Gastrocnemius medialis (tissue), 4 donors: Measurements from ENCODE around the gene ZNF627. TPM values are rescaled to one million over a fixed set of nuclear protein-coding genes. Genes with fewer than 3 reads are reported as not detected.

ENCODE experiments used
- ATAC-seq, 2 donors: fragments of 150-250 bp; one replicate each; pipeline ENCODE4 v1.9.1; 2016
- DNase-seq, 2 donors: peaks; one replicate each; pipeline ENCODE4 v3.0.0-alpha.2; 2019
- H3K27ac ChIP-seq, 4 donors: fragments of 200-600 bp; sonication (generic); 1 replicate in 1 of 4; 2 replicates in 3 of 4; pipeline ENCODE4 v1.5.1; 2016 to 2018; ENCODE audit warnings: mild to moderate bottlenecking in 2 of 4, moderate library complexity in 1 of 4
- H3K27me3 ChIP-seq, 3 donors: fragments of 200-600 bp; sonication (generic) in 2 of 3; 1 replicate in 1 of 3; 2 replicates in 2 of 3; pipeline versions ENCODE4 v1.5.1 to v1.6.0; 2016 to 2019; ENCODE audit warnings: mild to moderate bottlenecking in 1 of 3, moderate library complexity in 1 of 3
- H3K36me3 ChIP-seq, 2 donors: fragments of 200-600 bp; sonication (generic) in 1 of 2; one replicate each; pipeline ENCODE4 v1.5.1; 2017 to 2018
- H3K4me1 ChIP-seq, 2 donors: fragments of 200-600 bp; sonication (generic) in 1 of 2; one replicate each; pipeline ENCODE4 v1.5.1; 2016 to 2017; ENCODE audit warnings: mild to moderate bottlenecking in 2 of 2
- H3K4me3 ChIP-seq, 4 donors: fragments of 200-600 bp; sonication (generic) in 3 of 4; 1 replicate in 1 of 4; 2 replicates in 3 of 4; pipeline ENCODE4 v1.5.1; 2016 to 2019; ENCODE audit warnings: mild to moderate bottlenecking in 2 of 4
- H3K9me3 ChIP-seq, 3 donors: fragments of 200-600 bp; sonication (generic) in 2 of 3; 1 replicate in 1 of 3; 2 replicates in 2 of 3; pipeline ENCODE4 v1.5.1; 2016 to 2019
- CTCF ChIP-seq, 5 experiments: fragments of 450-650 bp in 3 of 5; fragments of 200-600 bp in 2 of 5; sonication (generic) in 2 of 5; IDR thresholded peaks in 4 of 5; conservative IDR thresholded peaks in 1 of 5; 1 replicate in 4 of 5; 2 replicates in 1 of 5; pipeline ENCODE4 v1.5.1; 2016 to 2019; ENCODE audit warnings: antibody characterized with exemption in 5 of 5, mild to moderate bottlenecking in 3 of 5, moderate library complexity in 3 of 5
- POLR2A ChIP-seq, 2 donors: fragments of 450-650 bp; IDR thresholded peaks; one replicate each; pipeline ENCODE4 v1.6.1; 2017; ENCODE audit warnings: antibody characterized with exemption in 2 of 2, mild to moderate bottlenecking in 2 of 2, moderate library complexity in 2 of 2
- in situ Hi-C, 4 donors: fragments of 200-750 bp; cut with MboI; loops; one replicate each; pipeline versions ENCODE4 v1.15.0 to v1.8.0; 2017; ENCODE audit warnings: low sequenced_read_pairs in 4 of 4
- intact Hi-C: fragments of 100-400 bp; cut with DNase I; formaldehyde crosslinking; loops from one replicate; pipeline ENCODE4 v1.15.1; 2023; ENCODE audit warnings: low total_unique reads
- total RNA-seq, 4 donors: library from RNA; depleted of rRNA; stranded (reverse); fragments of >200 nt; gene quantifications; one replicate each; pipeline versions ENCODE4 v1.1.0 to v1.2.3, GENCODE V29; 2016

The ZNF627 gene
- total RNA-seq, 4 donors from 2014 or later = 2.3 to 4.5 (median 3.7) TPM

- in situ Hi-C loops (no loop called here), intact Hi-C loops (no loop called here)
- Histone ChIP-seq H3K27me3 (peaks cover 0 to 12% (median 3%) of the 10 kb centered on the region in 3 donors), H3K27ac (no peak overlapping the region), H3K36me3 (no peaks in the 10 kb centered on the region), H3K4me3 (peak overlapping the region; percentile 46 to 79 (median 60)), H3K4me1 (peaks cover 0 to 5% of the 10 kb centered on the region in 2 donors), H3K9me3 (no peaks in the 10 kb centered on the region)
- ATAC-seq (peak; percentile 86 to 95), DNase-seq (peak; percentile 72 to 82)
- no peak for TF ChIP-seq CTCF (IDR thresholded peaks at IDR 0.05 in 4 of 5, conservative IDR thresholded peaks at IDR 0.05 in 1 of 5)
- no peak for TF ChIP-seq POLR2A (IDR thresholded peaks at IDR 0.05)
Observed at GRCh38 chr19:11639602-11640471, 42.6 kb downstream of the ZNF627 start.

DNA sequence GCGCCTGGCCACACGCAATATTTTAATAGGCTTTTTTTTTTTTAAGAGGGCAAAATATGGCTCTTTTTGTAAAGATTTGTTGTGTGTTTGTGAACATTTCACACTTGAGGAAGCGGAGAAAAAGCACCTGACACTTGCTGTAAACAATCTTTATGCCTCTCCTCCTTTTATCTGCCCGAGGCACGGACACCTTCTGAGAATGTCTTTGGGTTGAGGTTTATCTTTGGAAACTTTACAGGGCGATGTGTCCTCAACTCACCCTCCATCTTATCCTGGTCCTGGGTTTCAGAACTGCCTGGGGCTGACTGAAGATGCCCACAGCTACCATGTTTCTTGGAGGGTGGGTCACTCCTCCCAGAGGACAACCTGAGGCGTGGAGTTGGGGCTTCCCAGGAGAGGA lies 44.0 kb downstream of the ZNF627 start:
- intact Hi-C loops (no loop called here), in situ Hi-C loops (no loop called here)
- H3K4me1 ChIP-seq = peaks cover 0 to 5% of the 10 kb centered on the region in 2 donors
- ATAC-seq (no peak), DNase-seq (no peak)
- H3K9me3 ChIP-seq = no peaks in the 10 kb centered on the region
- no peak for TF ChIP-seq CTCF (IDR thresholded peaks at IDR 0.05 in 4 of 5, conservative IDR thresholded peaks at IDR 0.05 in 1 of 5)
- TF ChIP-seq POLR2A (IDR thresholded peaks at IDR 0.05) = no peak
- peaks cover 0 to 12% (median 3%) of the 10 kb centered on the region in 3 donors for H3K27me3 ChIP-seq
- no peak overlapping the region for H3K4me3 ChIP-seq
- H3K36me3 ChIP-seq = no peaks in the 10 kb centered on the region
- no peak overlapping the region for H3K27ac ChIP-seq

GRCh38 chr19:11642902-11643301 lies 45.6 kb downstream of the ZNF627 start:
- no peak for DNase-seq
- Histone ChIP-seq H3K27ac (no peak overlapping the region), H3K9me3 (no peaks in the 10 kb centered on the region), H3K27me3 (peaks cover 0 to 12% (median 3%) of the 10 kb centered on the region in 3 donors), H3K36me3 (no peaks in the 10 kb centered on the region), H3K4me1 (peaks cover 0 to 5% of the 10 kb centered on the region in 2 donors), H3K4me3 (no peak overlapping the region)
- in situ Hi-C loops (no loop called here), intact Hi-C loops (no loop called here)
- TF ChIP-seq POLR2A (IDR thresholded peaks at IDR 0.05) (no peak), CTCF (IDR thresholded peaks at IDR 0.05 in 4 of 5, conservative IDR thresholded peaks at IDR 0.05 in 1 of 5) (no peak)
- ATAC-seq = no peak

GRCh38 chr19:11649941-11650340 lies 52.7 kb downstream of the ZNF627 start:
- ATAC-seq = no peak
- TF ChIP-seq POLR2A (IDR thresholded peaks at IDR 0.05) (no peak), CTCF (IDR thresholded peaks at IDR 0.05 in 4 of 5, conservative IDR thresholded peaks at IDR 0.05 in 1 of 5) (no peak)
- no peaks in the 10 kb centered on the region for H3K36me3 ChIP-seq
- no peaks in the 10 kb centered on the region for H3K4me1 ChIP-seq
- intact Hi-C loops (no loop called here), in situ Hi-C loops (no loop called here)
- no peak overlapping the region for H3K4me3 ChIP-seq
- DNase-seq = no peak
- H3K27ac ChIP-seq = no peak overlapping the region
- peaks cover 0 to 23% (median 4%) of the 10 kb centered on the region in 3 donors for H3K9me3 ChIP-seq
- H3K27me3 ChIP-seq = no peaks in the 10 kb centered on the region
